GM12878 (cell line): ENCODE measurements around the gene DACH1. TPM values are rescaled to one million over a fixed set of nuclear protein-coding genes. Genes with fewer than 3 reads are reported as not detected.

Experiments used
- ATAC-seq: fragments of 200-7000 bp; cut with Tn5 transposase; 3 replicates; pipeline ENCODE4 v1.9.1; 2020; ENCODE audit warnings: mild to moderate bottlenecking, moderate library complexity
- BruUV-seq: library from RNA; stranded (reverse); fragments of 400-500 nt; replicated peaks from 2 replicates; lab custom pipeline; 2021; lab: Mats Ljungman, UMichigan
- CTCF ChIA-PET: fragments of 300-600 bp; sonication (Branson Sonifier 250); formaldehyde crosslinking; extraction: SDS; loops from one replicate; lab custom pipeline; 2021; ENCODE audit warnings: inconsistent platforms; lab: Yijun Ruan, JAX
- POLR2A ChIA-PET: fragments of 350-600 bp; formaldehyde crosslinking; extraction: SDS; loops from one replicate; lab custom pipeline; 2021; ENCODE audit warnings: inconsistent platforms; lab: Charles Lee
- RAD21 ChIA-PET: fragments of 300-600 bp; sonication (Branson Sonifier 250); formaldehyde crosslinking; loops from one replicate; lab custom pipeline; 2023; ENCODE audit warnings: antibody characterized with exemption; ENCODE audit not compliant: unreplicated experiment; lab: Charles Lee
- SMC1A ChIA-PET: fragments of 300-600 bp; sonication (Branson Sonifier 250); formaldehyde crosslinking; loops from one replicate; lab custom pipeline; 2023; ENCODE audit not compliant: unreplicated experiment, uncharacterized antibody; lab: Charles Lee
- DNase-seq: peaks from one replicate; pipeline ENCODE4 v3.0.0-alpha.2; 2011; ENCODE audit warnings: low read depth, low spot score
- FAIRE-seq: peaks from 3 replicates; lab custom pipeline; 2011; peaks lifted over from hg19 to GRCh38; lab: Jason Lieb, UNC
- H2AFZ ChIP-seq: 2 replicates; pipeline ENCODE4 v1.6.0; 2011; ENCODE audit warnings: low read depth, low read length, control low read depth; ENCODE audit not compliant: control insufficient read depth
- H3K27ac ChIP-seq: 2 replicates; pipeline ENCODE4 v1.5.1; 2011; ENCODE audit warnings: control low read depth; ENCODE audit not compliant: control insufficient read depth, insufficient read depth
- H3K27me3 ChIP-seq, 2 experiments: replicated peaks in 1 of 2; 2 replicates each; pipeline versions ENCODE4 v1.6.0 to v1.6.1; 2011; ENCODE audit warnings: low read length in 1 of 2; ENCODE audit not compliant: control insufficient read depth in 2 of 2, insufficient read depth in 2 of 2
- H3K36me3 ChIP-seq, 2 experiments: 2 replicates each; pipeline ENCODE4 v1.5.1; 2011; ENCODE audit warnings: low read length in 1 of 2; ENCODE audit not compliant: control insufficient read depth in 2 of 2, insufficient read depth in 2 of 2
- H3K4me1 ChIP-seq: 2 replicates; pipeline ENCODE4 v1.6.1; 2011; ENCODE audit warnings: mild to moderate bottlenecking, low read length, moderate library complexity, mixed read lengths; ENCODE audit not compliant: control insufficient read depth, insufficient read depth
- H3K4me2 ChIP-seq: 2 replicates; pipeline ENCODE4 v1.6.0; 2011; ENCODE audit warnings: control low read depth; ENCODE audit not compliant: control insufficient read depth, insufficient read depth
- H3K4me3 ChIP-seq: fragments of 200-600 bp; sonication (generic); 2 replicates; pipeline ENCODE4 v1.5.1; 2016
- H3K79me2 ChIP-seq: 2 replicates; pipeline ENCODE4 v1.6.0; 2011; ENCODE audit warnings: low read length; ENCODE audit not compliant: control insufficient read depth, insufficient read depth
- H3K9ac ChIP-seq: 2 replicates; pipeline ENCODE4 v1.8.0; 2011; ENCODE audit warnings: low read length, control low read depth, mixed read lengths; ENCODE audit not compliant: control insufficient read depth, insufficient read depth
- H3K9me3 ChIP-seq: replicated peaks from 3 replicates; pipeline ENCODE4 v1.5.1; 2011; ENCODE audit warnings: mild to moderate bottlenecking, low read length; ENCODE audit not compliant: control insufficient read depth, insufficient read depth
- H4K20me1 ChIP-seq: 2 replicates; pipeline ENCODE4 v1.6.0; 2011; ENCODE audit not compliant: control insufficient read depth, insufficient read depth
- BCL11A ChIP-seq: IDR thresholded peaks from 2 replicates; pipeline ENCODE4 v1.6.1; 2011; ENCODE audit warnings: low read depth, low read length
- CBFB ChIP-seq: IDR thresholded peaks from 2 replicates; pipeline ENCODE4 v1.6.1; 2016; ENCODE audit warnings: antibody characterized with exemption, low read depth
- CHD1 ChIP-seq: IDR thresholded peaks from 2 replicates; pipeline ENCODE4 v1.6.1; 2012; ENCODE audit warnings: low read depth, low read length, improper control_type of control experiment
- CREM ChIP-seq: IDR thresholded peaks from 2 replicates; pipeline ENCODE4 v1.6.1; 2014; ENCODE audit warnings: antibody characterized with exemption, low read depth
- HDAC6 ChIP-seq: fragments of 200-600 bp; sonication (generic); IDR thresholded peaks from one replicate; pipeline ENCODE4 v1.8.0; 2017; ENCODE audit warnings: antibody characterized with exemption; ENCODE audit not compliant: unreplicated experiment
- KAT2A ChIP-seq: conservative IDR thresholded peaks from 2 replicates; pipeline ENCODE4 v1.6.1; 2011; ENCODE audit warnings: low read depth, low read length; ENCODE audit not compliant: control insufficient read depth
- KDM1A ChIP-seq: fragments of 200-600 bp; sonication (generic); IDR thresholded peaks from 2 replicates; pipeline ENCODE4 v1.6.1; 2016; ENCODE audit warnings: borderline replicate concordance
- RFX5 ChIP-seq: IDR thresholded peaks from 2 replicates; pipeline ENCODE4 v1.6.1; 2011; ENCODE audit warnings: low read depth, low read length, improper control_type of control experiment
- SIX5 ChIP-seq: IDR thresholded peaks from 2 replicates; pipeline ENCODE4 v1.6.1; 2011; ENCODE audit warnings: mild to moderate bottlenecking, low read depth, low read length, moderate library complexity; ENCODE audit not compliant: severe bottlenecking
- ZNF217 ChIP-seq: fragments of 450-650 bp; IDR thresholded peaks from 2 replicates; pipeline ENCODE4 v1.6.1; 2017; ENCODE audit warnings: antibody characterized with exemption, mild to moderate bottlenecking
- ZSCAN29 ChIP-seq: fragments of 450-650 bp; IDR thresholded peaks from 2 replicates; pipeline ENCODE4 v1.6.1; 2017; ENCODE audit warnings: mild to moderate bottlenecking, moderate library complexity
- WGBS: methylation state at CpG from one replicate; pipeline ENCODE4 v1.1.6; 2016; ENCODE audit warnings: low lambda C conversion rate; ENCODE audit not compliant: insufficient replicate concordance, insufficient coverage; ENCODE audit errors: missing lambda C conversion rate; 5-methylcytosine and 5-hydroxymethylcytosine counted together
- in situ Hi-C: fragments of 300-500 bp; cut with MboI; formaldehyde crosslinking; loops from 9 replicates; pipeline ENCODE4 v1.14.3; 2018; ENCODE audit warnings: mixed read lengths
- intact Hi-C: fragments of 100-400 bp; cut with micrococcal nuclease; formaldehyde crosslinking; loops from one replicate; pipeline ENCODE4 v1.14.2; 2022; ENCODE audit not compliant: unreplicated experiment
- polyA plus RNA-seq, 11 experiments: library from polyadenylated mRNA; depleted of rRNA in 4 of 11; unstranded in 6 of 11; stranded (reverse) in 5 of 11; fragments of >200 nt; fragmentation: Nextera tagmentation in 4 of 11; fragmentation: Illumina TruSeq in 1 of 11; extraction: Ambion mirVana in 4 of 11; extraction: Trizol in 1 of 11; gene quantifications; 1 replicate in 1 of 11; 2 replicates in 10 of 11; pipeline versions ENCODE4 v1.2.1 to v1.2.3, GENCODE V29; 2011 to 2016; ENCODE audit warnings: inconsistent platforms in 2 of 11, missing spikeins in 2 of 11, low read depth in 1 of 11
- total RNA-seq, 4 experiments: library from RNA; depleted of rRNA in 3 of 4; stranded (reverse); fragments of >200 nt in 3 of 4; fragmentation: Illumina TruSeq in 1 of 4; extraction: Trizol in 1 of 4; gene quantifications; 2 replicates each; pipeline versions ENCODE4 v1.2.1 to v1.2.3, GENCODE V29; 2013 to 2021
- TF ChIP-seq, protein P1 (sequence below): IDR thresholded peaks from 2 replicates; pipeline ENCODE4 v1.6.1; 2012; ENCODE audit warnings: mild to moderate bottlenecking, low read depth, low read length
- TF ChIP-seq, protein P2 (sequence below): IDR thresholded peaks from 2 replicates; pipeline ENCODE4 v1.6.1; 2012; ENCODE audit warnings: improper control_type of control experiment, low read depth, low read length; ENCODE audit not compliant: insufficient replicate concordance

Gene DACH1
- total and polyA plus RNA-seq, 10 of the 15 experiments (the other 5 are each of a cell fraction or from before 2014, with no cell fraction given): 0.05 TPM; not detected in 9

DNA sequence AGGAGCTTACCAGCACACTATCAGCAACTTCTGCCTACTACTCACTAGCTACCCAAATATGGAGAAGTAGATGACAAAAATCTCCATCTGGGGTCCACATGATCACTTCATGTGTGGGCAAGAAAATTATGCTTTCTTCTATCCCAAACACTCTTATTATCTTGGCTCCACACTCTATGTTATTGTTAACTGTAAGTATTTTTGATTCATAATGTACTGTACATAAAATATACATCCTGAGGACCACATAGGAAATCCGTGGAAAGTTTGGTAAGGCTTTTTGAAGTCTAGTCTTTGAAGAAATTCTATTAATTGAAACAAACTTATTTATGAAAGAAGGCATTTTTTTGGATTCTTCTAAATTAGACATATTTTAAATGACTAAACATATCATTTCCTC, 378.8 kb downstream of the DACH1 start:
- no TSS peak for BruUV-seq
- no peak overlapping the region for H2AFZ ChIP-seq
- no peak overlapping the region for H3K27ac ChIP-seq
- H3K4me3 ChIP-seq: no peak overlapping the region
- no peaks in the 10 kb centered on the region for H3K79me2 ChIP-seq
- intact Hi-C loops (no loop called here), in situ Hi-C loops (no loop called here)
- H4K20me1 ChIP-seq: no peaks in the 10 kb centered on the region
- no peaks in the 10 kb centered on the region for H3K4me1 ChIP-seq
- ChIA-PET POLR2A (no interaction called here), RAD21 (no interaction called here), SMC1A (interaction anchor here (1.1 kb wide), 1 partner anchor 9 kb away, joined by 3 read pairs; no protein-coding TSS in a partner anchor), CTCF (no interaction called here)
- H3K27me3 ChIP-seq: no peaks in the 10 kb centered on the region; a peak in 1 of 4 replicates
- ATAC-seq: no peak
- no peaks in the 10 kb centered on the region for H3K9me3 ChIP-seq
- TF ChIP-seq BCL11A (no peak), HDAC6 (no peak), CBFB (no peak), KAT2A (no peak), RFX5 (no peak), CHD1 (no peak), ZSCAN29 (no peak), CREM (no peak), KDM1A (no peak), ZNF217 (no peak), SIX5 (no peak)
- TF ChIP-seq, protein P1, sequence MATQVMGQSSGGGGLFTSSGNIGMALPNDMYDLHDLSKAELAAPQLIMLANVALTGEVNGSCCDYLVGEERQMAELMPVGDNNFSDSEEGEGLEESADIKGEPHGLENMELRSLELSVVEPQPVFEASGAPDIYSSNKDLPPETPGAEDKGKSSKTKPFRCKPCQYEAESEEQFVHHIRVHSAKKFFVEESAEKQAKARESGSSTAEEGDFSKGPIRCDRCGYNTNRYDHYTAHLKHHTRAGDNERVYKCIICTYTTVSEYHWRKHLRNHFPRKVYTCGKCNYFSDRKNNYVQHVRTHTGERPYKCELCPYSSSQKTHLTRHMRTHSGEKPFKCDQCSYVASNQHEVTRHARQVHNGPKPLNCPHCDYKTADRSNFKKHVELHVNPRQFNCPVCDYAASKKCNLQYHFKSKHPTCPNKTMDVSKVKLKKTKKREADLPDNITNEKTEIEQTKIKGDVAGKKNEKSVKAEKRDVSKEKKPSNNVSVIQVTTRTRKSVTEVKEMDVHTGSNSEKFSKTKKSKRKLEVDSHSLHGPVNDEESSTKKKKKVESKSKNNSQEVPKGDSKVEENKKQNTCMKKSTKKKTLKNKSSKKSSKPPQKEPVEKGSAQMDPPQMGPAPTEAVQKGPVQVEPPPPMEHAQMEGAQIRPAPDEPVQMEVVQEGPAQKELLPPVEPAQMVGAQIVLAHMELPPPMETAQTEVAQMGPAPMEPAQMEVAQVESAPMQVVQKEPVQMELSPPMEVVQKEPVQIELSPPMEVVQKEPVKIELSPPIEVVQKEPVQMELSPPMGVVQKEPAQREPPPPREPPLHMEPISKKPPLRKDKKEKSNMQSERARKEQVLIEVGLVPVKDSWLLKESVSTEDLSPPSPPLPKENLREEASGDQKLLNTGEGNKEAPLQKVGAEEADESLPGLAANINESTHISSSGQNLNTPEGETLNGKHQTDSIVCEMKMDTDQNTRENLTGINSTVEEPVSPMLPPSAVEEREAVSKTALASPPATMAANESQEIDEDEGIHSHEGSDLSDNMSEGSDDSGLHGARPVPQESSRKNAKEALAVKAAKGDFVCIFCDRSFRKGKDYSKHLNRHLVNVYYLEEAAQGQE: no peak
- TF ChIP-seq, protein P2, sequence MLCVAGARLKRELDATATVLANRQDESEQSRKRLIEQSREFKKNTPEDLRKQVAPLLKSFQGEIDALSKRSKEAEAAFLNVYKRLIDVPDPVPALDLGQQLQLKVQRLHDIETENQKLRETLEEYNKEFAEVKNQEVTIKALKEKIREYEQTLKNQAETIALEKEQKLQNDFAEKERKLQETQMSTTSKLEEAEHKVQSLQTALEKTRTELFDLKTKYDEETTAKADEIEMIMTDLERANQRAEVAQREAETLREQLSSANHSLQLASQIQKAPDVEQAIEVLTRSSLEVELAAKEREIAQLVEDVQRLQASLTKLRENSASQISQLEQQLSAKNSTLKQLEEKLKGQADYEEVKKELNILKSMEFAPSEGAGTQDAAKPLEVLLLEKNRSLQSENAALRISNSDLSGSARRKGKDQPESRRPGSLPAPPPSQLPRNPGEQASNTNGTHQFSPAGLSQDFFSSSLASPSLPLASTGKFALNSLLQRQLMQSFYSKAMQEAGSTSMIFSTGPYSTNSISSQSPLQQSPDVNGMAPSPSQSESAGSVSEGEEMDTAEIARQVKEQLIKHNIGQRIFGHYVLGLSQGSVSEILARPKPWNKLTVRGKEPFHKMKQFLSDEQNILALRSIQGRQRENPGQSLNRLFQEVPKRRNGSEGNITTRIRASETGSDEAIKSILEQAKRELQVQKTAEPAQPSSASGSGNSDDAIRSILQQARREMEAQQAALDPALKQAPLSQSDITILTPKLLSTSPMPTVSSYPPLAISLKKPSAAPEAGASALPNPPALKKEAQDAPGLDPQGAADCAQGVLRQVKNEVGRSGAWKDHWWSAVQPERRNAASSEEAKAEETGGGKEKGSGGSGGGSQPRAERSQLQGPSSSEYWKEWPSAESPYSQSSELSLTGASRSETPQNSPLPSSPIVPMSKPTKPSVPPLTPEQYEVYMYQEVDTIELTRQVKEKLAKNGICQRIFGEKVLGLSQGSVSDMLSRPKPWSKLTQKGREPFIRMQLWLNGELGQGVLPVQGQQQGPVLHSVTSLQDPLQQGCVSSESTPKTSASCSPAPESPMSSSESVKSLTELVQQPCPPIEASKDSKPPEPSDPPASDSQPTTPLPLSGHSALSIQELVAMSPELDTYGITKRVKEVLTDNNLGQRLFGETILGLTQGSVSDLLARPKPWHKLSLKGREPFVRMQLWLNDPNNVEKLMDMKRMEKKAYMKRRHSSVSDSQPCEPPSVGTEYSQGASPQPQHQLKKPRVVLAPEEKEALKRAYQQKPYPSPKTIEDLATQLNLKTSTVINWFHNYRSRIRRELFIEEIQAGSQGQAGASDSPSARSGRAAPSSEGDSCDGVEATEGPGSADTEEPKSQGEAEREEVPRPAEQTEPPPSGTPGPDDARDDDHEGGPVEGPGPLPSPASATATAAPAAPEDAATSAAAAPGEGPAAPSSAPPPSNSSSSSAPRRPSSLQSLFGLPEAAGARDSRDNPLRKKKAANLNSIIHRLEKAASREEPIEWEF: no peak
- DNase-seq: no peak
- 0% methylated on average over 1 of the region's 1 CpG for WGBS
- no peak for FAIRE-seq
- H3K4me2 ChIP-seq: no peak overlapping the region
- no peak overlapping the region for H3K9ac ChIP-seq
- no peaks in the 10 kb centered on the region for H3K36me3 ChIP-seq
